GM19193 (cell line): ENCODE measurements around the gene RBM23.

Source experiments
- POLR2A ChIP-seq: IDR thresholded peaks from 4 replicates; pipeline ENCODE4 v1.6.1; 2011; ENCODE audit not compliant: insufficient read depth, insufficient read length; ENCODE audit errors: extremely low read depth

RBM23 gene

DNA sequence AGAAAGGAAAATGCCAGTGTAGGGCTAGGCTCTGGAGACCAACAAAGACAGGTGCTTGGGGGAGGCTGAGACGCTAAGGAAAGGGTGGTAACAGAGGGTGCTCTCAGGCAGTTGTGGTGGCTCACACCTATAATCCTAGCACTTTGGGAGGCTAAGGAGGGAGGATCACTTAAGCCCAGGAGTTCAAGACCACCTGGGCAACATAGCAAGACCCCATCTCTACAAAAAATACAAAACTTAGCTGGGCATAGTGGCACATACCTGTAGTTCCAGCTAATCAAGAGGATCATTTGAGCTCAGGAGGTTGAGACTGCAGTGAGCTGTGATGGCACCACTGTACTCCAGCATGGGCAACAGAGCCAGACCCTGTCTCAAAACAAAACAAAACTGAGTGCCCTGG, 23.5 kb downstream of the RBM23 start:
- no peak for TF ChIP-seq POLR2A

GRCh38 chr14:22893706-22894105, 25.2 kb downstream of the RBM23 start:
- no peak for TF ChIP-seq POLR2A

GRCh38 chr14:22892488-22892887, 26.5 kb downstream of the RBM23 start:
- TF ChIP-seq POLR2A = no peak

DNA sequence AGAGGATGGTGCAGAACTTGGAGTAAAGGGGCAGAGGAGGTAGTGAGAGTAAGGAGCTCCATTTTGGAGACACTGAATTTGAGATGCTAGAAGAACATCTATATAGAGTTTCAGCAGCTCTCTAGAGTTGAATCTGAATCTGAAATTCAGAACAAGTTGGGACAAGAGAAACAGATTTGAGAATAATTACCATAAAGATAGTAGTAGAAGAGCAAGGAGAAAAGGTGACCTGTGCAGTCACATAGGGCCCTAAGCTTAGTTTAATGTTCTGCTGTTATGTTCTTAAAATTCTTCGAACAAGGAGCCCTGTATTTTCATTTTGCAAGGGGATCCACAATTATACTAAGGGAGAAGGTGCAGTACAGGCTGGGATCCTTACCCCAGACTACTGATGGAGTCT, 28.5 kb downstream of the RBM23 start:
- TF ChIP-seq POLR2A = no peak

DNA sequence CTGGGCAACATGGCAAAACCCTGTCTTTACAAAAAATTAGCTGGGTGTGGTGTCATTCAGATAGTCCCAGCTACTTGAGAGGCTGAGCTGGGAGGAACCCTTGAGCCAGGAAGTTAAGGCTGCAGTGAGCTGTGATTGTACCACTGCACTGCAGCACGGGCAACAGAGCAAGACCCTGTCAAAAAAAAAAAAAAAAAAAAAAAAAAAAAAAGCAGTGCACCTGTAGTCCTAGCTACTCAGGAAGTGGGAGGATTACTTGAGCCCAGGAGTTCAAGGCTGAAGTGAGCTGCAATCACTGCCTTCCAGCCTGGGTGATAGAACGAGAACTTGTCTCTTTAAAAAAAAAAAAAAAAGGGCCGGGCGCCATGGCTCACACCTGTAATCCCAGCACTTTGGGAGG, 30.3 kb downstream of the RBM23 start:
- TF ChIP-seq POLR2A = no peak

- TF ChIP-seq POLR2A = peak; percentile 57
These were observed 31.0 kb downstream of the RBM23 start for GRCh38 chr14:22887990-22888378.

GRCh38 chr14:22887260-22887989, 31.5 kb downstream of the RBM23 start:
- no peak for TF ChIP-seq POLR2A

- peak; percentile 86 for TF ChIP-seq POLR2A
These were observed 32.3 kb downstream of the RBM23 start for GRCh38 chr14:22886500-22887259.

DNA sequence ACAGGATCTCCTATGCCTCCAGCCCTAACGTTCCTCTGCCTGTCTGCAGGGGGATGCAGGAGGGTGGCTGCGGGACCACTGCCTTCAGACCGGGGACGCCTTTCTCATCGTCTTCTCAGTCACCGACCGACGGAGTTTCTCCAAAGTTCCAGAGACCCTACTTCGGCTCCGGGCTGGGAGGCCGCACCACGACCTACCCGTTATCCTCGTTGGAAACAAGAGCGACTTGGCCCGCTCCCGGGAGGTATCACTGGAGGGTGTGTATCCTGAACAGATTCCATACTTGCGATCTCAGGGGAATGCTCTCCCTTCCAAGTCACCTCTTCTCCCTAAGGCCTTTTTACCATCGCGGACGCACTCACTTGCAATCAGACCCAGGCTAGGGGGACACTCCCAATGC, 33.0 kb downstream of the RBM23 start:
- no peak for TF ChIP-seq POLR2A

- TF ChIP-seq POLR2A = no peak
These were observed 34.0 kb downstream of the RBM23 start for GRCh38 chr14:22884738-22885523.

DNA sequence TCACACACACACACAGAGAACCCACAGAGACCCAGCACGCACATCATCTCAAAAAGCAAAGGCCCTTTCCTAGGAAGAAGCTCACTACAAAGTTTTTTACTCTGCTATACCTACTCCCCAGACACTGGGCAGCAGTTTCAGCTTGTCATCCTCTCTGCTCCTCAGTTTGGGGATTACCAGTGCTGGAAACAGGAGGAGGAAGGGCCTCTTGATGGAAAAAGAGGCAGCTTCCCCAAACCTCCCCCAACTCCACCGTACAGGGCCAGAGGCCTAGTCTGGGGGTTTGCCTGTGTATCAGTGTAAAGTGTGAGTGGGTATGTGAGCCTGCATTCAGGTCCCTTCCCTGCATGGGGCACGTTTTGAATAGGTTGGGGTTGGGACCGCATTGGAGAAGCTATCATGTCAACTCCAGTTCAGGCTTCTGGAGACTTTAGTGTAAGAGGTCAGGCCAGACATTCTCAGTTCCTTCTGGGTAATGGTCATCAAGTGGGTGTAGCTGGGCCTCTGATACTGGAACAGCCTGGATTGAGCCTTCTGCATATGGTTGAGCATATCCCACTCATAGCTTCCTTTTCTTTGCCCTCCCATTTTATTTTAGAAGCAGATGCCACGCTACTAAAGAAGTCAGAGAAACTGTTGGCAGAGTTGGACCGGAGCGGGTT, 34.7 kb downstream of the RBM23 start:
- no peak for TF ChIP-seq POLR2A

DNA sequence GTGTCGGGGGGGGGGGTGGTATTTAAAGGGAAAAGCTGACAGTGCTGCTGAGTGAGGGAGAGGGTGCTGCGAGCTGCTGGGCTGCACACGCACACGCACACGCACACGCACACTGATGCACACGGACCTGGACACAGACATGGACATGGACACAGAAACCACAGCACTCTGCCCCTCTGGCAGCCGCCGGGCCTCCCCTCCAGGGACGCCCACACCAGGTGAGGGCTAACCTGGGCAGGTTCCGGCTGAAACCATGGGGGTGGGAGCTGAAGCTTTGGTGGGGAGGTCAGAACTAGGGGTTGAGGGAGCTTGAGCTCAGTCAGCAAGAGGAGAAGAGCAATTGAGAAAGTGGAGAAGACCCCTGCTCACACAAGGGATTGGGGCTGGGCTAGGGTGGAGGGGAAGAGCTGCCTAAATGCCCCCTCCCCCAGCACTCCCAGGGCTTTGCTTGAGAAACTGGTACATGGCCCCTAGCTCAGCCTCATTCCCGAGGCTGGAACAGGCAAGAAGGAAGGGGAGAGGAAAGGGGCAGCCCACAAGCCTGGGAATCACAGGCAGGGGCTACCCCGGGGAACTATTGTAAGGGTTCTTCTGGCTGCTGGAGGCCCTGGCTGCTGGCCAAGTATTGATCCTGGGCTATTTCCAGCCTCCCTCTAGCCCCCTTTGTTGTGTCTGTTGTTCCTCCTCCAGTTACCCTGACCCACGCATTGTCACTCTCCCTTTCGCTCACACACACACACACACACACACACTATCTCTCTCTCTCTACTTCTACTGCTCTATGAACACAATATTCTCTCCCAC, 35.6 kb downstream of the RBM23 start, which contains the start of gene REM2:
Gene REM2, plus strand, starts transcription at position 50 of the 804 bp plus-strand sequence. Its CDS starts 66 bp downstream, at position 116.
- TF ChIP-seq POLR2A = no peak

GRCh38 chr14:22882529-22883172, 36.3 kb downstream of the RBM23 start:
- no peak for TF ChIP-seq POLR2A
